ENCODE results near the gene DBET. TPM values are rescaled to one million over a fixed set of nuclear protein-coding genes. Genes with fewer than 3 reads are reported as not detected.
"Not testable (repeated sequence)": the region's sequence is repeated elsewhere in the genome, so short reads cannot be mapped to it uniquely, and the experiment has no call there.

The DBET gene
- total RNA-seq, 1 experiment from 2014 or later, result not detected

- DNase-seq (ENCODE audit: low read depth), result not testable (repeated sequence)
These were observed 14.7 kb upstream of the DBET start for GRCh38 chr4:190049378-190050239.

- DNase-seq (ENCODE audit: low read depth), result not testable (repeated sequence)
These were observed 5.3 kb upstream of the DBET start for GRCh38 chr4:190058997-190059396.

GRCh38 chr4:190064805-190065204, 503 bp downstream of the DBET start:
- not testable (repeated sequence) for DNase-seq (ENCODE audit: low read depth)

- DNase-seq (ENCODE audit: low read depth), result not testable (repeated sequence)
These were observed 4.0 kb downstream of the DBET start for GRCh38 chr4:190068351-190068750.

GRCh38 chr4:190093052-190093451, 28.8 kb downstream of the DBET start:
- DNase-seq (ENCODE audit: low read depth), result not testable (repeated sequence)

- not testable (repeated sequence) for DNase-seq (ENCODE audit: low read depth)
These were observed 29.7 kb downstream of the DBET start for GRCh38 chr4:190094031-190094430.

- not testable (repeated sequence) for DNase-seq (ENCODE audit: low read depth)
These were observed 31.0 kb downstream of the DBET start for GRCh38 chr4:190095335-190095734.

- not testable (repeated sequence) for DNase-seq (ENCODE audit: low read depth)
These were observed 35.3 kb downstream of the DBET start for GRCh38 chr4:190099605-190100004.

GRCh38 chr4:190101525-190101924, 37.2 kb downstream of the DBET start:
- DNase-seq (ENCODE audit: low read depth), result not testable (repeated sequence)

- not testable (repeated sequence) for DNase-seq (ENCODE audit: low read depth)
These were observed 41.9 kb downstream of the DBET start for GRCh38 chr4:190106191-190106590.

- not testable (repeated sequence) for DNase-seq (ENCODE audit: low read depth)
These were observed 42.5 kb downstream of the DBET start for GRCh38 chr4:190106611-190107480.

- not testable (repeated sequence) for DNase-seq (ENCODE audit: low read depth)
These were observed 43.6 kb downstream of the DBET start for GRCh38 chr4:190107766-190108485.

GRCh38 chr4:190108756-190109155, 44.5 kb downstream of the DBET start:
- DNase-seq (ENCODE audit: low read depth), result not testable (repeated sequence)

- not testable (repeated sequence) for DNase-seq (ENCODE audit: low read depth)
These were observed 45.2 kb downstream of the DBET start for GRCh38 chr4:190109390-190110011.

- DNase-seq (ENCODE audit: low read depth), result not testable (repeated sequence)
These were observed 45.7 kb downstream of the DBET start for GRCh38 chr4:190110033-190110432.

- DNase-seq (ENCODE audit: low read depth), result not testable (repeated sequence)
These were observed 46.4 kb downstream of the DBET start for GRCh38 chr4:190110570-190111295.

- not testable (repeated sequence) for DNase-seq (ENCODE audit: low read depth)
These were observed 48.6 kb downstream of the DBET start for GRCh38 chr4:190112879-190113278.

GRCh38 chr4:190114991-190115390, 50.7 kb downstream of the DBET start:
- not testable (repeated sequence) for DNase-seq (ENCODE audit: low read depth)
